GM06990 (cell line): ENCODE measurements around the gene PRKCE.

Source experiments
- DNase-seq: peaks from one replicate; pipeline ENCODE4 v3.0.0-alpha.2; 2011; ENCODE audit not compliant: insufficient read length; ENCODE audit errors: extremely low read depth
- H3K27me3 ChIP-seq: replicated peaks from 2 replicates; pipeline ENCODE4 v1.6.0; 2011; ENCODE audit warnings: low read length; ENCODE audit not compliant: control insufficient read depth, insufficient read depth
- H3K36me3 ChIP-seq: 2 replicates; pipeline ENCODE4 v1.5.1; 2011; ENCODE audit warnings: low read length; ENCODE audit not compliant: control insufficient read depth, insufficient read depth
- H3K4me3 ChIP-seq: replicated peaks from 2 replicates; pipeline ENCODE4 v1.5.1; 2011; ENCODE audit warnings: low read depth, mild to moderate bottlenecking, control low read depth, low read length
- TF ChIP-seq, protein P1 (sequence below): IDR thresholded peaks from 2 replicates; pipeline ENCODE4 v1.5.1; 2011; ENCODE audit warnings: low read length, control low read depth, mild to moderate bottlenecking, inconsistent platforms; ENCODE audit not compliant: insufficient read depth, poor library complexity, severe bottlenecking

The PRKCE gene

GRCh38 chr2:45945302-45945717 lies 293.8 kb downstream of the PRKCE start:
- Histone ChIP-seq H3K4me3 (no peak overlapping the region), H3K27me3 (no peaks in the 10 kb centered on the region), H3K36me3 (no peaks in the 10 kb centered on the region)
- TF ChIP-seq, protein P1, sequence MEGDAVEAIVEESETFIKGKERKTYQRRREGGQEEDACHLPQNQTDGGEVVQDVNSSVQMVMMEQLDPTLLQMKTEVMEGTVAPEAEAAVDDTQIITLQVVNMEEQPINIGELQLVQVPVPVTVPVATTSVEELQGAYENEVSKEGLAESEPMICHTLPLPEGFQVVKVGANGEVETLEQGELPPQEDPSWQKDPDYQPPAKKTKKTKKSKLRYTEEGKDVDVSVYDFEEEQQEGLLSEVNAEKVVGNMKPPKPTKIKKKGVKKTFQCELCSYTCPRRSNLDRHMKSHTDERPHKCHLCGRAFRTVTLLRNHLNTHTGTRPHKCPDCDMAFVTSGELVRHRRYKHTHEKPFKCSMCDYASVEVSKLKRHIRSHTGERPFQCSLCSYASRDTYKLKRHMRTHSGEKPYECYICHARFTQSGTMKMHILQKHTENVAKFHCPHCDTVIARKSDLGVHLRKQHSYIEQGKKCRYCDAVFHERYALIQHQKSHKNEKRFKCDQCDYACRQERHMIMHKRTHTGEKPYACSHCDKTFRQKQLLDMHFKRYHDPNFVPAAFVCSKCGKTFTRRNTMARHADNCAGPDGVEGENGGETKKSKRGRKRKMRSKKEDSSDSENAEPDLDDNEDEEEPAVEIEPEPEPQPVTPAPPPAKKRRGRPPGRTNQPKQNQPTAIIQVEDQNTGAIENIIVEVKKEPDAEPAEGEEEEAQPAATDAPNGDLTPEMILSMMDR, result no peak
- DNase-seq, result no peak

DNA sequence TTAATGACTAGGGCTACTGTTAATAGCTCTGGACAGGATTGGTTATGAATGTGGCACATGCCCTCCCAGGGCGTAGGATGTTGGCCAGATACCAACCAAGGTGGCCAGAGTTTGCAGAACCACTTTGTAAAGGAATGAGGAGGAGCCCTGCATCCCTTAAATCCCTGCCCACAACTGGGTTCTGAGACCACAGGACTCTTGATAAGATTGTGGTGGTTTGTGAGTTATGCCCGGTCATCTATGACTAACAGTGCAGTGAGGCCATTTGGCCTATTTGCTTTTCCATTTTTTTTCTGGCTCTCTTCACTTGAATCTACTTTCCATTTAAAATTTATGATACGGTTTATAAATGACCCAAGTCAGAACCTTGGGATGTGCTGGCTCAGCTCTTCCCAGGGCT lies 294.5 kb downstream of the PRKCE start:
- DNase-seq, result no peak
- Histone ChIP-seq H3K36me3 (no peaks in the 10 kb centered on the region), H3K4me3 (no peak overlapping the region), H3K27me3 (no peaks in the 10 kb centered on the region)
- TF ChIP-seq, protein P1, result no peak

- Histone ChIP-seq H3K36me3 (no peaks in the 10 kb centered on the region), H3K4me3 (no peak overlapping the region), H3K27me3 (no peaks in the 10 kb centered on the region)
- TF ChIP-seq, protein P1, result no peak
- no peak for DNase-seq
Observed at GRCh38 chr2:45950606-45951005, 299.1 kb downstream of the PRKCE start.

GRCh38 chr2:45951025-45951727 lies 299.7 kb downstream of the PRKCE start:
- H3K27me3 ChIP-seq, result no peaks in the 10 kb centered on the region
- no peak overlapping the region for H3K4me3 ChIP-seq
- TF ChIP-seq, protein P1, result no peak
- no peak for DNase-seq
- no peaks in the 10 kb centered on the region for H3K36me3 ChIP-seq

DNA sequence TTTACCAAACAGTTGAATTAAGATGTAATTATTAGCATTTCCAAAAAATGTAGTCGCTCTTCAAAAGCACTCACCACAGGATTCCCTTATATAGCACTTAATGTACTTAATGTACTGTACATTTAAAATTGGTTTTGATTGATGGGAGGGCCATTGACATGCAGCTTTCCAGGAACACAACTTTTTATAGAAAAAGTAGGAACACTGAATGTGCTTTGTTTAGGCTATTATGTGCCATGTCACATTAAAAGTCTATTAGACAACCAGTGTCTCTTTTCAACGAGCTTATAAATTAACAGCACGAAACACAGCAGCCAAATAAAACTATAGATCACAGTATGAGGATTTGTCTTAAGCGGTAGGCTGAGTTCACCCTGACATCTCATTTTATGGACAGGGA lies 301.1 kb downstream of the PRKCE start:
- Histone ChIP-seq H3K27me3 (no peaks in the 10 kb centered on the region), H3K36me3 (no peaks in the 10 kb centered on the region), H3K4me3 (no peak overlapping the region)
- DNase-seq, result no peak
- TF ChIP-seq, protein P1, result no peak
